HepG2 (cell line): ENCODE measurements around the gene GABBR2. TPM values are rescaled to one million over a fixed set of nuclear protein-coding genes. Genes with fewer than 3 reads are reported as not detected.

Source experiments
- ATAC-seq: fragments of 200-7000 bp; cut with Tn5 transposase; 3 replicates; pipeline ENCODE4 v1.9.1; 2020; ENCODE audit warnings: mild to moderate bottlenecking, moderate library complexity
- BruUV-seq: library from RNA; stranded (reverse); fragments of 400-500 nt; replicated peaks from 2 replicates; lab custom pipeline; 2021; lab: Mats Ljungman, UMichigan
- CTCF ChIA-PET: fragments of 300-600 bp; formaldehyde crosslinking; extraction: SDS; loops from one replicate; lab custom pipeline; 2021; ENCODE audit warnings: low total read pairs, inconsistent platforms, low intra/inter-chr PET ratio; lab: Yijun Ruan, JAX
- POLR2A ChIA-PET: fragments of 350-600 bp; sonication (Branson Sonifier 250); formaldehyde crosslinking; loops from one replicate; lab custom pipeline; 2020; ENCODE audit warnings: antibody characterized with exemption, inconsistent platforms; lab: Yijun Ruan, JAX
- DNase-seq: peaks from one replicate; pipeline ENCODE4 v3.0.0-alpha.2; 2015; ENCODE audit warnings: low spot score
- FAIRE-seq: peaks from 3 replicates; lab custom pipeline; 2011; peaks lifted over from hg19 to GRCh38; lab: Jason Lieb, UNC
- H2AFZ ChIP-seq: one replicate; pipeline ENCODE4 v1.6.1; 2011; ENCODE audit warnings: low read length, inconsistent platforms
- H3K27ac ChIP-seq: fragments of 300-600 bp; 3 replicates; pipeline ENCODE4 v1.8.0; 2011; ENCODE audit warnings: mixed run types, mild to moderate bottlenecking, mixed read lengths, low read length, inconsistent platforms; ENCODE audit not compliant: insufficient read depth; ENCODE audit errors: extremely low read length
- H3K27me3 ChIP-seq, 2 experiments: fragments of 200-600 bp in 1 of 2; 2 replicates in 1 of 2; 3 replicates in 1 of 2; pipeline versions ENCODE4 v1.6.0 to v1.8.0; 2011; ENCODE audit warnings: low read length in 2 of 2, mild to moderate bottlenecking in 2 of 2, moderate library complexity in 2 of 2, inconsistent platforms in 1 of 2; ENCODE audit not compliant: insufficient read depth in 2 of 2, control insufficient read depth in 1 of 2
- H3K36me3 ChIP-seq, 2 experiments: fragments of 200-600 bp in 1 of 2; replicated peaks in 1 of 2; 2 replicates in 1 of 2; 3 replicates in 1 of 2; pipeline versions ENCODE4 v1.5.1 to v1.8.0; 2011; ENCODE audit warnings: low read length in 2 of 2, inconsistent platforms in 1 of 2; ENCODE audit not compliant: insufficient read depth in 2 of 2, control insufficient read depth in 1 of 2
- H3K4me1 ChIP-seq: 2 replicates; pipeline ENCODE4 v1.5.1; 2012; ENCODE audit warnings: low read length, inconsistent platforms; ENCODE audit not compliant: insufficient read depth
- H3K4me2 ChIP-seq: 2 replicates; pipeline ENCODE4 v1.6.0; 2011; ENCODE audit warnings: low read depth, low read length, inconsistent platforms
- H3K4me3 ChIP-seq, 3 experiments: fragments of 200-600 bp in 1 of 3; sonication (generic), shearing (Covaris generic) in 1 of 3; replicated peaks in 1 of 3; 2 replicates each; pipeline ENCODE4 v1.5.1; 2011 to 2016; ENCODE audit warnings: low read length in 3 of 3, inconsistent platforms in 2 of 3, low read depth in 2 of 3, mild to moderate bottlenecking in 2 of 3, control low read depth in 1 of 3, mixed read lengths in 1 of 3; ENCODE audit not compliant: insufficient read depth in 1 of 3
- H3K79me2 ChIP-seq: one replicate; pipeline ENCODE4 v1.6.1; 2011; ENCODE audit warnings: low read length, inconsistent platforms; ENCODE audit not compliant: insufficient read depth
- H3K9ac ChIP-seq: 2 replicates; pipeline ENCODE4 v1.6.0; 2011; ENCODE audit warnings: mild to moderate bottlenecking, low read depth, low read length, inconsistent platforms; ENCODE audit not compliant: insufficient read depth
- H3K9me3 ChIP-seq: 2 replicates; pipeline ENCODE4 v1.5.1; 2012; ENCODE audit warnings: mild to moderate bottlenecking, low read length
- H4K20me1 ChIP-seq: 2 replicates; pipeline ENCODE4 v1.6.0; 2011; ENCODE audit warnings: inconsistent platforms, mild to moderate bottlenecking, low read length, moderate library complexity; ENCODE audit not compliant: insufficient read depth
- CREM ChIP-seq, 2 experiments: sonication (generic) in 1 of 2; formaldehyde crosslinking in 1 of 2; IDR thresholded peaks; 2 replicates each; pipeline versions ENCODE4 v1.4.0 to v1.6.1; 2016 to 2020; ENCODE audit warnings: antibody characterized with exemption in 1 of 2, mild to moderate bottlenecking in 1 of 2, missing genetic modification reagents in 1 of 2
- MED8 ChIP-seq: sonication (generic); formaldehyde crosslinking; IDR thresholded peaks from 2 replicates; pipeline ENCODE4 v1.8.1; 2023; ENCODE audit warnings: mild to moderate bottlenecking, missing genetic modification reagents; ENCODE audit not compliant: insufficient replicate concordance
- MEIS1 ChIP-seq: sonication (generic); formaldehyde crosslinking; IDR thresholded peaks from 2 replicates; pipeline ENCODE4 v1.9.0; 2021; ENCODE audit warnings: mild to moderate bottlenecking, missing genetic modification reagents, moderate library complexity, borderline replicate concordance
- NKX3-1 ChIP-seq: sonication (generic); formaldehyde crosslinking; IDR thresholded peaks from 2 replicates; pipeline ENCODE4 v1.5.0; 2020; ENCODE audit warnings: missing genetic modification reagents
- PATZ1 ChIP-seq: sonication (generic); formaldehyde crosslinking; IDR thresholded peaks from 2 replicates; pipeline ENCODE4 v1.4.0; 2020; ENCODE audit warnings: missing genetic modification reagents
- PHB2 ChIP-seq: fragments of 450-650 bp; IDR thresholded peaks from 2 replicates; pipeline ENCODE4 v1.6.1; 2018; ENCODE audit not compliant: partially characterized antibody
- PHF5A ChIP-seq: IDR thresholded peaks from one replicate; pipeline ENCODE4 v1.6.1; 2018; ENCODE audit warnings: low read depth, missing genetic modification reagents; ENCODE audit not compliant: unreplicated experiment
- SIX4 ChIP-seq: sonication (generic); formaldehyde crosslinking; IDR thresholded peaks from 2 replicates; pipeline ENCODE4 v1.4.0; 2020; ENCODE audit warnings: missing genetic modification reagents
- TP53 ChIP-seq: sonication (generic); formaldehyde crosslinking; conservative IDR thresholded peaks from 2 replicates; pipeline ENCODE4 v1.4.0; 2020; ENCODE audit warnings: missing genetic modification reagents
- ZBTB33 ChIP-seq: sonication (generic); formaldehyde crosslinking; IDR thresholded peaks from 2 replicates; pipeline ENCODE4 v1.4.0; 2020; ENCODE audit warnings: missing genetic modification reagents
- ZFAT ChIP-seq: sonication (generic); formaldehyde crosslinking; conservative IDR thresholded peaks from 2 replicates; pipeline ENCODE4 v1.8.1; 2023; ENCODE audit warnings: missing genetic modification reagents, inconsistent platforms
- ZNF24 ChIP-seq: fragments of 450-650 bp; IDR thresholded peaks from 2 replicates; pipeline ENCODE4 v1.6.1; 2017; ENCODE audit warnings: antibody characterized with exemption, mild to moderate bottlenecking
- ZNF292 ChIP-seq: sonication (generic); formaldehyde crosslinking; IDR thresholded peaks from 2 replicates; pipeline ENCODE4 v1.8.1; 2022; ENCODE audit warnings: mild to moderate bottlenecking, low read depth, missing genetic modification reagents, borderline replicate concordance
- ZNF430 ChIP-seq: sonication (generic); formaldehyde crosslinking; IDR thresholded peaks from 2 replicates; pipeline ENCODE4 v1.9.0; 2021; ENCODE audit warnings: mild to moderate bottlenecking, missing genetic modification reagents
- ZNF558 ChIP-seq: sonication (generic); formaldehyde crosslinking; IDR thresholded peaks from 2 replicates; pipeline ENCODE4 v1.9.0; 2022; ENCODE audit warnings: mild to moderate bottlenecking, missing genetic modification reagents, borderline replicate concordance
- ZNF709 ChIP-seq: sonication (generic); formaldehyde crosslinking; IDR thresholded peaks from 2 replicates; pipeline ENCODE4 v1.5.0; 2020; ENCODE audit warnings: mild to moderate bottlenecking, missing genetic modification reagents
- ZNF766 ChIP-seq: sonication (generic); formaldehyde crosslinking; IDR thresholded peaks from 2 replicates; pipeline ENCODE4 v1.5.0; 2020; ENCODE audit warnings: missing genetic modification reagents, borderline replicate concordance
- WGBS: methylation state at CpG from one replicate; pipeline ENCODE4 v1.1.6; 2017; ENCODE audit warnings: low lambda C conversion rate; 5-methylcytosine and 5-hydroxymethylcytosine counted together
- in situ Hi-C: cut with HindIII; loops from 2 replicates; pipeline ENCODE4 v1.10.0; 2017; ENCODE audit warnings: low pct_unique_long_range_greater_than_20kb; ENCODE audit not compliant: extremely low pct_ligation_motif_present
- intact Hi-C: fragments of 100-400 bp; cut with micrococcal nuclease; formaldehyde crosslinking; loops from one replicate; pipeline ENCODE4 v1.10.0; 2022; ENCODE audit not compliant: unreplicated experiment
- polyA plus RNA-seq, 8 experiments: library from polyadenylated mRNA; depleted of rRNA in 3 of 8; stranded (reverse) in 7 of 8; unstranded in 1 of 8; fragments of >200 nt; fragmentation: Illumina TruSeq in 4 of 8; extraction: Trizol in 4 of 8; gene quantifications; 2 replicates each; pipeline versions ENCODE4 v1.2.1 to v1.2.3, GENCODE V29; 2011 to 2016; ENCODE audit warnings: low read depth in 4 of 8, missing spikeins in 1 of 8, mixed read lengths in 1 of 8; ENCODE audit not compliant: insufficient read depth in 1 of 8
- total RNA-seq, 5 experiments: library from RNA; depleted of rRNA; stranded (reverse); fragments of >200 nt; fragmentation: Illumina TruSeq; extraction: Trizol; gene quantifications; 2 replicates each; pipeline ENCODE4 v1.2.3, GENCODE V29; 2016; ENCODE audit warnings: low read depth in 1 of 5

GABBR2 gene
- total and polyA plus RNA-seq, 2 of the 13 experiments (the other 11 are each of a cell fraction or from before 2014, with no cell fraction given), result 0.02 TPM; not detected in 1

- H4K20me1 ChIP-seq, result no peaks in the 10 kb centered on the region
- H3K27ac ChIP-seq, result no peak overlapping the region
- WGBS, result 0% methylated on average over 3 of the region's 4 CpGs
- H3K4me1 ChIP-seq, result no peaks in the 10 kb centered on the region
- no peak overlapping the region for H3K9ac ChIP-seq
- no peaks in the 10 kb centered on the region for H3K9me3 ChIP-seq
- no peak for DNase-seq
- FAIRE-seq, result no peak
- no peak for TF ChIP-seq PATZ1 (CRISPR knock-in tag)
- TF ChIP-seq PHB2, result no peak
- TF ChIP-seq ZNF430 (CRISPR knock-in tag), result no peak
- TF ChIP-seq PHF5A (CRISPR knock-in tag), result no peak
- TF ChIP-seq NKX3-1, result no peak
- TF ChIP-seq MED8, result no peak
- no peak for TF ChIP-seq CREM (IDR thresholded peaks at IDR 0.05)
- TF ChIP-seq CREM (CRISPR knock-in tag; IDR thresholded peaks at IDR 0.05), result no peak
- no peak for TF ChIP-seq MEIS1 (CRISPR knock-in tag)
- TF ChIP-seq ZFAT, result no peak
- no peak for TF ChIP-seq ZNF766 (CRISPR knock-in tag)
- no peak for TF ChIP-seq SIX4 (CRISPR knock-in tag)
- TF ChIP-seq ZNF24, result no peak
- TF ChIP-seq ZNF292 (CRISPR knock-in tag), result no peak
- TF ChIP-seq TP53 (CRISPR knock-in tag), result no peak
- no peak for TF ChIP-seq ZNF558 (CRISPR knock-in tag)
- TF ChIP-seq ZBTB33 (CRISPR knock-in tag), result no peak
- no peak for TF ChIP-seq ZNF709 (CRISPR knock-in tag)
- H2AFZ ChIP-seq, result no peak overlapping the region
- H3K4me3 ChIP-seq, result no peak overlapping the region
- BruUV-seq, result no TSS peak
- H3K27me3 ChIP-seq, result no peaks in the 10 kb centered on the region; a peak in 1 of 5 replicates
- no peaks in the 10 kb centered on the region for H3K79me2 ChIP-seq
- ChIA-PET POLR2A (no interaction called here), CTCF (no interaction called here)
- in situ Hi-C loops, result no loop called here
- intact Hi-C loops, result no loop called here
- H3K4me2 ChIP-seq, result no peak overlapping the region
- H3K36me3 ChIP-seq, result no peaks in the 10 kb centered on the region
- ATAC-seq, result no peak
Observed at GRCh38 chr9:98532147-98532546, 176.6 kb downstream of the GABBR2 start.
